ENCODE measurements around the gene WDFY4.

WDFY4 gene

DNA sequence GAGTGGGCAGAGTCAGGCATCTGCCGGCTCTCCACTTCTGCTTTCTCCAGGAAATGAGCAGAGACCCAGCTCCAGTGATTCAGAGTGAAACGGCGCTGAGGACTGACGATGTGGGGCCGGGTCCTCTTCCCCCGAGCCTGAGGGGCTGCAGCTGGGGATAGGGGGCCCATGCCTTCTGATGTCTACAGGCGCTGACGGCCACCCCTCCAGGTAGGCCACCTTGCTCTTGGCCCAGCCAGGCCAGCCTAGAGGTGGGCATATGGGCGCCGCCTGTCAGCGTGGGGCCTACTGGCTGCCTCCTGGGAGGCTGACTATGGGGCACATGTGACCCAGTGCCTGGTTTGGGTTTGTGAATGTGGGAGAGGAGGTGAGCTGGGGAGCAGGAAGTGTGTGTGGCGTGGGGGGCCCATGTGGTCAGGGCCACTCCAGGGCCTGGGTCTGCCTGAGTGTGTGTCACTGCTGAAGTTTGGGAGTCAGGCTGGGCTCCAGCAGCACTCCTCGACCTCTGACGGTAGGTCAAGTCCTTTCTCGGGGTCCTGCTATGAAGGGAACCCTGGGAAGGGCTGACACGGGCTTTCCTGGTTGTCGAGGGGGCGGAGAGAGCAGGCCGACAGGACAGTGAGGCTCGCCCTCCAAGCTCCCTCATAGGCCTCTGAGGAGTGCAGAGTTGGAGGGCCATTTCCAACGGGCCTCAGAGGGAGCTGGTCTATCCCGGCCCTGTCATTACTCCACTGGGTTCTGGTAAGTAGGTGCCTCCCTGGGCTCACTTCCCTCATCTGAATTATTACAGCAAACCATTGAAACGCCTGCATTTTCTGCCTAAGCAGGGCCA lies at the start of gene WDFY4:
TSS of gene WDFY4 (plus strand) at position 82 of the 832 bp plus-strand sequence. CDS start 24,860 bp downstream, outside the sequence.
- no peak for TF ChIP-seq CREB1 (IDR thresholded peaks at IDR 0.05; ENCODE audit: low read depth)

DNA sequence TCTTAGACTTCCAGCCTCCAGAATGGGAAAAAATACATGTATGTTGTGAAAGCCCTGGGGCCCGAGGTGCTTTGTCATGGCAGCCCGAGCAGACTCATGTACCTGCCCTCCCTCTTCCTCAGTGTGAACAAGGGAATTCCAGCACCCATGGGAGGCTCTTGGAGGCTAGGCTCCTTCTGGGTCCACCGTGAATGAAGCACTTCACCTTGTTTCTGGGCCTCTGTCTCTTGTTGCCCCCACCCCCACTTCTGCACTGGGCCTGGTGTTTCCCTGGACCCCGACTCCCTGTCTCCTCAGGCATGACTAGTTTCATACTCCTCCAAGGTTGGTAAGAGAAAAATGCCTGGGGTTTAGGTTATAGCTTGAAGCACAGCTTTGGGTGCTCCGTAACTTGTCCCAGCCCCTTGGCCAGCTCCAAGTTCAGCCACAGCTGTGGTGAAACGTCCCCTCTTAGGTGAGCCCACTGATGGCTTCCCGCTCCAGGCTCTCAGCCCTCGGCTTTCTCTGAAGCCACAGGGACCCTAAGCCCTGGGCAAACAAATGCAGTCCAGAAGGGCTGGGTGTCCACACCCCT lies 49.6 kb upstream of the WDFY4 start:
- no peak for TF ChIP-seq EP300 (IDR thresholded peaks at IDR 0.05; ENCODE audit: borderline replicate concordance)
- no peak for TF ChIP-seq TAF1 (IDR thresholded peaks at IDR 0.05; ENCODE audit: low read depth)
- no peak for TF ChIP-seq EGR1 (IDR thresholded peaks at IDR 0.05)
- no peak for TF ChIP-seq TCF12 (IDR thresholded peaks at IDR 0.05; ENCODE audit: low read depth)
- no peak for TF ChIP-seq CEBPB (IDR thresholded peaks at IDR 0.05)
- no peak for TF ChIP-seq YY1 (IDR thresholded peaks at IDR 0.05; ENCODE audit: low read depth)

- TF ChIP-seq RAD21 (IDR thresholded peaks at IDR 0.05; ENCODE audit: low read depth) (no peak), TCF12 (IDR thresholded peaks at IDR 0.05; ENCODE audit: low read depth) (no peak), ZBTB7A (IDR thresholded peaks at IDR 0.05; ENCODE audit: low read depth) (no peak), CREB1 (IDR thresholded peaks at IDR 0.05; ENCODE audit: low read depth) (no peak), EP300 (IDR thresholded peaks at IDR 0.05; ENCODE audit: borderline replicate concordance) (no peak), CEBPB (IDR thresholded peaks at IDR 0.05) (no peak), TEAD4 (IDR thresholded peaks at IDR 0.05) (no peak), EGR1 (IDR thresholded peaks at IDR 0.05) (no peak), TAF1 (IDR thresholded peaks at IDR 0.05; ENCODE audit: low read depth) (no peak), FOXM1 (IDR thresholded peaks at IDR 0.05; ENCODE audit: borderline replicate concordance, low read depth) (no peak), NFIC (IDR thresholded peaks at IDR 0.05) (no peak), YY1 (IDR thresholded peaks at IDR 0.05; ENCODE audit: low read depth) (no peak), REST (IDR thresholded peaks at IDR 0.05; ENCODE audit: low read depth) (no peak)
- TF ChIP-seq, protein P1, sequence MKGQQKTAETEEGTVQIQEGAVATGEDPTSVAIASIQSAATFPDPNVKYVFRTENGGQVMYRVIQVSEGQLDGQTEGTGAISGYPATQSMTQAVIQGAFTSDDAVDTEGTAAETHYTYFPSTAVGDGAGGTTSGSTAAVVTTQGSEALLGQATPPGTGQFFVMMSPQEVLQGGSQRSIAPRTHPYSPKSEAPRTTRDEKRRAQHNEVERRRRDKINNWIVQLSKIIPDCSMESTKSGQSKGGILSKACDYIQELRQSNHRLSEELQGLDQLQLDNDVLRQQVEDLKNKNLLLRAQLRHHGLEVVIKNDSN (IDR thresholded peaks at IDR 0.05) = no peak
- TF ChIP-seq, protein P2, sequence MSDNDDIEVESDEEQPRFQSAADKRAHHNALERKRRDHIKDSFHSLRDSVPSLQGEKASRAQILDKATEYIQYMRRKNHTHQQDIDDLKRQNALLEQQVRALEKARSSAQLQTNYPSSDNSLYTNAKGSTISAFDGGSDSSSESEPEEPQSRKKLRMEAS (IDR thresholded peaks at IDR 0.05) = no peak
These were observed 48.4 kb upstream of the WDFY4 start for GRCh38 chr10:48636231-48636630.

DNA sequence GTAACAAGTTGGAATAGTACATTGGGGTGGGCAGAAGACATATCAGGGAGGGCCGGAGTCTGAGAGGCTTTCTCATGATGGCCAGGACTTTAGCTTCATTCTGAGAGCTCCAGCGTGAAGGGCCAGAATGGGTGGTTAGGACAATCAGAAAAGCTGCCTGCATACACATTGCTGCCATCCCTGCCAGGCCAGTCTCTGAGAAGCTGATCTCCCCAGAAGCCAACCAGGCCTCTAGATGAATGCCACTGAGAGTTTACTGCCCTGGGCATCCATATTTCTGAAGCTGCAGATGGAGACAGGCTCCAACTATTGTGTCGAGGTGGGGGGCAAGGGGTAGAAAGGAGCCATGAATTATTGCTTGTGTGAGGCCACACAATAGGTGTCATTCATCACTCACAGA lies 47.8 kb upstream of the WDFY4 start:
- no peak for TF ChIP-seq REST (IDR thresholded peaks at IDR 0.05; ENCODE audit: low read depth)
- TF ChIP-seq ZBTB7A (IDR thresholded peaks at IDR 0.05; ENCODE audit: low read depth) = no peak
- TF ChIP-seq YY1 (IDR thresholded peaks at IDR 0.05; ENCODE audit: low read depth) = no peak
- no peak for TF ChIP-seq TEAD4 (IDR thresholded peaks at IDR 0.05)
- no peak for TF ChIP-seq TAF1 (IDR thresholded peaks at IDR 0.05; ENCODE audit: low read depth)
- TF ChIP-seq CEBPB (IDR thresholded peaks at IDR 0.05) = no peak
- no peak for TF ChIP-seq EGR1 (IDR thresholded peaks at IDR 0.05)

DNA sequence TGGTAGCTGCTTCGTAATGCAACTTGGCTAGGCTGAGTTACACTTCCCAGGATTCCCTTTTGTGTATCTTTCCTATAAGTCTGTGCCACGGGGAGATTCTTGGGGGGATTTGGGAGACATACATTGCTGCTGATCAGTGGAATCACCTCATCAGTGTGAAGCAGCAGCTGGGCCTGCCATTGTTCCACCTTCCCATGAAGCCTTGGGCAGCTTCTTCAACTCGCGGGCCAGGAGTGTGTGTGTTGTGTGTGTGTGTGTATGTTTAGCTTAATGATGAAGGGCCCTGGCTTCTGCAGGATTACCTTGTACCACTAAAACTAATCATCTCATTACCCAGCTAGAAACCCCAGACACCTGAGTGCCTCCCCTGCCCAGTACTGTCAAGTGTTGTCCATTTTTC lies 46.5 kb upstream of the WDFY4 start:
- TF ChIP-seq TCF12 (IDR thresholded peaks at IDR 0.05; ENCODE audit: low read depth) = no peak
- no peak for TF ChIP-seq ZBTB7A (IDR thresholded peaks at IDR 0.05; ENCODE audit: low read depth)
- TF ChIP-seq, protein P1 (IDR thresholded peaks at IDR 0.05) = no peak
- no peak for TF ChIP-seq RAD21 (IDR thresholded peaks at IDR 0.05; ENCODE audit: low read depth)
- TF ChIP-seq YY1 (IDR thresholded peaks at IDR 0.05; ENCODE audit: low read depth) = no peak
- TF ChIP-seq EP300 (IDR thresholded peaks at IDR 0.05; ENCODE audit: borderline replicate concordance) = no peak
- TF ChIP-seq CEBPB (IDR thresholded peaks at IDR 0.05) = no peak
- no peak for TF ChIP-seq CREB1 (IDR thresholded peaks at IDR 0.05; ENCODE audit: low read depth)

GRCh38 chr10:48638739-48639527 lies 45.7 kb upstream of the WDFY4 start:
- TF ChIP-seq TCF12 (IDR thresholded peaks at IDR 0.05; ENCODE audit: low read depth) (no peak), REST (IDR thresholded peaks at IDR 0.05; ENCODE audit: low read depth) (no peak), TAF1 (IDR thresholded peaks at IDR 0.05; ENCODE audit: low read depth) (no peak), YY1 (IDR thresholded peaks at IDR 0.05; ENCODE audit: low read depth) (no peak), TEAD4 (IDR thresholded peaks at IDR 0.05) (no peak), ZBTB7A (IDR thresholded peaks at IDR 0.05; ENCODE audit: low read depth) (no peak), FOXM1 (IDR thresholded peaks at IDR 0.05; ENCODE audit: borderline replicate concordance, low read depth) (no peak), CEBPB (IDR thresholded peaks at IDR 0.05) (no peak), EP300 (IDR thresholded peaks at IDR 0.05; ENCODE audit: borderline replicate concordance) (no peak), RAD21 (IDR thresholded peaks at IDR 0.05; ENCODE audit: low read depth) (no peak), EGR1 (IDR thresholded peaks at IDR 0.05) (no peak), NFIC (IDR thresholded peaks at IDR 0.05) (no peak), CREB1 (IDR thresholded peaks at IDR 0.05; ENCODE audit: low read depth) (no peak)
- TF ChIP-seq, protein P2 (IDR thresholded peaks at IDR 0.05) = no peak
- TF ChIP-seq, protein P1 (IDR thresholded peaks at IDR 0.05) = no peak

Measured in Ishikawa (cell line).